ENCODE results near the gene CACNA1C.

CACNA1C gene

DNA sequence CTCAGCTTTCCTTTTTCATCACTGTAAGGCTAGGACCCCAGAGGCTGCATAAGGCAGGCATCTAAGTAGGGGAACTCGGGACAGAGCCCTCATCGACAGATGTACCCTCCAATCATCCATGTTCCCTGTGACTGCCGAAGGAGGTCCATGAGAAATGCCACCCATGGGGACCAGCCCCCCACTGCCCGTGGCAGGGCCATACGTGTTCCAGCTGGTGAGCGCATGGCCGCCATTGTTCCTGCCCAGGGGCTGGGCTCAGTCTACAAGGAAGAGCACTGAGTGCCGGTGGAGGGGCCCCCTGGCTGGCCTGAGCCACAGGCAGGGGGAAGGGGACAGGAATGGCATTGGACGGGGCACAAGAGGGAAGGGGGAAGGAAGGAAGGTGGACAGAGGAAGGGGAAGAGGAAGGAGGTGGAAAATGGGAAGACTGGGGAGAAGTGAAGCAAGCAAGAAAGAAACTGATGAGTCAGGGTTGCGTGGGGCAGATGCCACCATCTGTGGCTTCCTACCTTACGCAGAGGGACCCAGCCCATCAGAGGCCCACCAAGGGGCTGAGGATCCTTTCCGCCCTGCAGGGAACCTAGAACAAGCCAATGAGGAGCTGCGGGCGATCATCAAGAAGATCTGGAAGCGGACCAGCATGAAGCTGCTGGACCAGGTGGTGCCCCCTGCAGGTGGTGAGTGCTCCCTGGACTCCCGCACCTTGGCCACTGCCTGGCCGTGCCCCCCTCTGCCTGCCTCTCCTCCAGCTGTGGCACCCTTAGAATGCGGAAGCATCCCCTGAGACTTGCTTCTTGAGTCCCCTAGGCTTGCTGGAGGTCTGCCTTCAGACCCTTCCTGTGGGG, 621.4 kb downstream of the CACNA1C start:
- Mint-ChIP-seq H3K27ac (ENCODE audit: low read depth) (peak overlapping the region; percentile 38), H3K9me3 (no peaks in the 10 kb centered on the region), H3K27me3 (no peaks in the 10 kb centered on the region), H3K4me3 (no peak overlapping the region), H3K36me3 (ENCODE audit: insufficient read depth) (no peaks in the 10 kb centered on the region), H3K4me1 (no peaks in the 10 kb centered on the region)
- DNase-seq (ENCODE audit: low spot score in 2 of 2): no peak
- ATAC-seq (replicated peaks; ENCODE audit: extremely low read depth, poor library complexity, severe bottlenecking): no peak

GRCh38 chr12:2675776-2676175, 623.0 kb downstream of the CACNA1C start:
- no peaks in the 10 kb centered on the region for H3K27me3 Mint-ChIP-seq
- no peaks in the 10 kb centered on the region for H3K36me3 Mint-ChIP-seq (ENCODE audit: insufficient read depth)
- no peak overlapping the region for H3K27ac Mint-ChIP-seq (ENCODE audit: low read depth)
- H3K9me3 Mint-ChIP-seq: no peaks in the 10 kb centered on the region
- DNase-seq (ENCODE audit: low spot score in 2 of 2) (no peak), ATAC-seq (replicated peaks; ENCODE audit: extremely low read depth, poor library complexity, severe bottlenecking) (no peak)
- no peak overlapping the region for H3K4me3 Mint-ChIP-seq
- no peaks in the 10 kb centered on the region for H3K4me1 Mint-ChIP-seq

DNA sequence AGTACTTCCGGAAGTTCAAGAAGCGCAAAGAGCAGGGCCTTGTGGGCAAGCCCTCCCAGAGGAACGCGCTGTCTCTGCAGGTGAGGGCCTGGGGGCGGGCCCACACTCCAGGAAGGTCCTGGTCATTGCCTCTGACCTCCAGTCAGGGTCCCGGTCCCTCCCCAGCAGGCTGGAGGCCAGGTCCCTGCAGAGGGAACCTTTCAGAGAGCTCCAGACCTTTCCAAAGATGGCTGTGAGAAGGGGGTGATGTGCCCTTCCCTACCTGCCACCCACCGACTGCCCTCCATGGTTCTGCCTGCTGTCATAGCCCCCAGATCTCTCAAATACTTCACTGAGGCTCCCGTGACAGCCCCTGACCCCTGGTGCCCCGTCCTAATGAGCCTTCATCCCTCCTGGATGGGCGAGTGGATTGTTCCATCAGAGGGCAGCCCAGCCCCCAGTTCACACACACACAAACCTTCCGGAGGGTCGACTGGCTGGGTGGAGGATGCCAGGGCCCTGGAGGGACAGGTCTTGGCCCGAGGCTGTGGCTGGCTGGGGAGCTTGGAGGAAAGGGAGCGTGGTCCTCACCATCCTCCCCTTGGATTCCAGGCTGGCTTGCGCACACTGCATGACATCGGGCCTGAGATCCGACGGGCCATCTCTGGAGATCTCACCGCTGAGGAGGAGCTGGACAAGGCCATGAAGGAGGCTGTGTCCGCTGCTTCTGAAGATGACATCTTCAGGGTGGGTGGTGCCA, 624.5 kb downstream of the CACNA1C start:
- peaks cover 2% of the 10 kb centered on the region for H3K36me3 Mint-ChIP-seq (ENCODE audit: insufficient read depth)

GRCh38 chr12:2678426-2678825, 625.6 kb downstream of the CACNA1C start:
- peaks cover 6% of the 10 kb centered on the region for H3K9me3 Mint-ChIP-seq
- H3K4me1 Mint-ChIP-seq: peaks cover 16% of the 10 kb centered on the region
- H3K27ac Mint-ChIP-seq (ENCODE audit: low read depth): no peak overlapping the region
- peaks cover 8% of the 10 kb centered on the region for H3K36me3 Mint-ChIP-seq (ENCODE audit: insufficient read depth)
- DNase-seq (ENCODE audit: low spot score in 2 of 2) (no peak), ATAC-seq (replicated peaks; ENCODE audit: extremely low read depth, poor library complexity, severe bottlenecking) (no peak)
- H3K4me3 Mint-ChIP-seq: no peak overlapping the region
- no peaks in the 10 kb centered on the region for H3K27me3 Mint-ChIP-seq

More for the DNA sequence above, 624.5 kb downstream of the CACNA1C start:
- Mint-ChIP-seq H3K4me1 (peaks cover 7% of the 10 kb centered on the region), H3K9me3 (no peaks in the 10 kb centered on the region), H3K4me3 (no peak overlapping the region), H3K27ac (ENCODE audit: low read depth) (no peak overlapping the region), H3K27me3 (no peaks in the 10 kb centered on the region)
- ATAC-seq (replicated peaks; ENCODE audit: extremely low read depth, poor library complexity, severe bottlenecking) (no peak), DNase-seq (ENCODE audit: low spot score in 2 of 2) (no peak)

- no peak for ATAC-seq (replicated peaks; ENCODE audit: extremely low read depth, poor library complexity, severe bottlenecking)
- Mint-ChIP-seq H3K27ac (ENCODE audit: low read depth) (no peak overlapping the region), H3K36me3 (ENCODE audit: insufficient read depth) (peaks cover 8% of the 10 kb centered on the region), H3K4me3 (no peak overlapping the region), H3K9me3 (peaks cover 6% of the 10 kb centered on the region), H3K4me1 (peaks cover 22% of the 10 kb centered on the region), H3K27me3 (no peaks in the 10 kb centered on the region)
- no peak for DNase-seq (ENCODE audit: low spot score in 2 of 2)
Measured at GRCh38 chr12:2679068-2679815, 626.5 kb downstream of the CACNA1C start.

GRCh38 chr12:2679816-2680675, 627.3 kb downstream of the CACNA1C start:
- peaks cover 23% of the 10 kb centered on the region for H3K4me1 Mint-ChIP-seq
- peaks cover 6% of the 10 kb centered on the region for H3K9me3 Mint-ChIP-seq
- H3K36me3 Mint-ChIP-seq (ENCODE audit: insufficient read depth): peaks cover 10% of the 10 kb centered on the region
- H3K27ac Mint-ChIP-seq (ENCODE audit: low read depth): no peak overlapping the region
- no peak overlapping the region for H3K4me3 Mint-ChIP-seq
- no peak for ATAC-seq (replicated peaks; ENCODE audit: extremely low read depth, poor library complexity, severe bottlenecking)
- DNase-seq (ENCODE audit: low spot score in 2 of 2): no peak
- no peaks in the 10 kb centered on the region for H3K27me3 Mint-ChIP-seq

- ATAC-seq (replicated peaks; ENCODE audit: extremely low read depth, poor library complexity, severe bottlenecking) (no peak), DNase-seq (ENCODE audit: low spot score in 2 of 2) (no peak)
- H3K9me3 Mint-ChIP-seq: peaks cover 6% of the 10 kb centered on the region
- peaks cover 10% of the 10 kb centered on the region for H3K36me3 Mint-ChIP-seq (ENCODE audit: insufficient read depth)
- no peak overlapping the region for H3K4me3 Mint-ChIP-seq
- H3K4me1 Mint-ChIP-seq: peaks cover 23% of the 10 kb centered on the region
- H3K27me3 Mint-ChIP-seq: no peaks in the 10 kb centered on the region
- no peak overlapping the region for H3K27ac Mint-ChIP-seq (ENCODE audit: low read depth)
Measured at GRCh38 chr12:2680676-2681039, 627.9 kb downstream of the CACNA1C start.

- H3K4me3 Mint-ChIP-seq: no peak overlapping the region
- no peak for ATAC-seq (replicated peaks; ENCODE audit: extremely low read depth, poor library complexity, severe bottlenecking)
Measured at GRCh38 chr12:2681450-2682205, 628.8 kb downstream of the CACNA1C start.

DNA sequence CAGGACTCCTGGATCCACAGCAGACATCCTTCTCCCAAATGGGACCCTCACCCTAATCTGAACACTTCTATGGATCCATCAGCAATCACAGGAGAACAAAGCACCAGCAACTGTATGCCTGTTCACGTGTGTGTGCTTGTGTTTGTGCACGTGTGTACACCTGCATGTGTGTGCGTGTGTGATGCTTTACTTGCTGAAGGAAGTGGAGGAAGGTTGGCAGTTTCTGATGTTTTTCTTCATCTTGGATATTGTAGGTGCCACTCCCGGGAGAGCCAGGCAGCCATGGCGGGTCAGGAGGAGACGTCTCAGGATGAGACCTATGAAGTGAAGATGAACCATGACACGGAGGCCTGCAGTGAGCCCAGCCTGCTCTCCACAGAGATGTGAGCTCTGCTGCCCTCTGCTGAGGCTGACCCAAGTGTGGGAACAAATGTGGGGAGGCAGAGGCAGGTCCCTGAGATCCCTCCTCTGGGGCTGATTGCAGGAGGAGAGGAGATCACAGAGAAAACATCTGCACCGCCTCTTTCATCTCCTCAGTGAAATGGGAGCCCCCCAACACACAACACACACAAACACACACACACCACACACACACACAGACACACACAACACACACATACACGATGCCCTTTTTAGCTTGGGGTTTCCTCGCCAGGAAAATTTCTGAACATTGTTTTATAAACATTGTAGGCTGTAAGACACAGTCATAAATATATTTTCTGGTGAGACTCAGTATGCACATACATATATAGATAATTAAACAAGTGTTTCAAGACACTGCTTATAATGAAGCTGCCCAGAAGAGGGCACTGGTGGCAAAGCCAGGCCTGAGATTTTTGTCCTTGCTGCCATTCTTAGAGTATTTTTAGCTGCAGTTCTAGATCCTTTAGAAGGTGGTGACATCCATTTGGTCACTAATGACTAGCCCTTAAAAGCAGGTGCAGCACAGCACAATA, 629.8 kb downstream of the CACNA1C start:
- H3K4me1 Mint-ChIP-seq: peaks cover 23% of the 10 kb centered on the region
- peak; percentile 72 for ATAC-seq (replicated peaks; ENCODE audit: extremely low read depth, poor library complexity, severe bottlenecking)

More at GRCh38 chr12:2681450-2682205, 628.8 kb downstream of the CACNA1C start:
- peaks cover 6% of the 10 kb centered on the region for H3K9me3 Mint-ChIP-seq
- no peak for DNase-seq (ENCODE audit: low spot score in 2 of 2)
- H3K27ac Mint-ChIP-seq (ENCODE audit: low read depth): no peak overlapping the region
- peaks cover 10% of the 10 kb centered on the region for H3K36me3 Mint-ChIP-seq (ENCODE audit: insufficient read depth)
- no peaks in the 10 kb centered on the region for H3K27me3 Mint-ChIP-seq
- H3K4me1 Mint-ChIP-seq: peaks cover 23% of the 10 kb centered on the region

DNA sequence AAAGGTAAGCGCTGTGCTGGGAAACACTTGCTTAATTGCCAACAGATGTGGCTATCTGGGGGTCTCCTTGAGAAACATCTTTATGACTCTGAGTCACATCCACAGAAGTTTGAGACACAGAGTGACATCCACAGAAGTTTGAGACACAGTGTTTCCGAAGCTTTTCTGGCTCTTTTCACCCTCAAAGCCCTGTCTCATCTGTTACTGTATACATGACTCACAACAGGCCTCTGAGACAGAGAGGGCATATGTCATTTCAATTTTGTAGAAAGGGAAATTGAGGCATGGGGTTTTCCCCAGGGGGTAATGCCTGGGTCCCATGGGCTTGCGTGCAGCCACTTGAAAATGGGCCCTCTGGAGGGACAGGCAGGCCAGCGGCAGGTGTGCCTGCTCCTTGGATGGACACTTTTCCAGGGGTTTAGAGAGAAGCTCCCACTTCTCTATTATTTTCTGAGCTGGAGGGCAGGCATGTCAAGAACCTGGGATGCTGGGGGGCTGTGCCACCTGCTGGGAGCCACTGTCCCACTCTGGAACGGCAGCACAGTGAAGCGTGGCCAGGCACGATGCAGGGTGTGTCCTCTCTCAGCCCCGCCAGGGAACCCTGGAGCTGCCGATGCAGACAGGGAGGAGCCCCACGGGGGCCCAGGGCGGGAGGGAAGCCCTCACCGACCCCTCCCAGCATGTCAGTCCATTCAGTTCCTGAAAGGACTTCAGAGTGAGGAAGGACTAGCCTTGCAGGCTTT, 630.7 kb downstream of the CACNA1C start:
- Mint-ChIP-seq H3K4me3 (no peak overlapping the region), H3K9me3 (peaks cover 6% of the 10 kb centered on the region), H3K4me1 (peaks cover 28% of the 10 kb centered on the region), H3K36me3 (ENCODE audit: insufficient read depth) (peaks cover 12% of the 10 kb centered on the region), H3K27me3 (no peaks in the 10 kb centered on the region), H3K27ac (ENCODE audit: low read depth) (peak overlapping the region; percentile 98)
- ATAC-seq (replicated peaks; ENCODE audit: extremely low read depth, poor library complexity, severe bottlenecking): no peak
- DNase-seq (ENCODE audit: low spot score in 2 of 2): no peak

More for the DNA sequence above, 629.8 kb downstream of the CACNA1C start:
- Mint-ChIP-seq H3K36me3 (ENCODE audit: insufficient read depth) (peaks cover 10% of the 10 kb centered on the region), H3K4me3 (peak overlapping the region; percentile 51), H3K27ac (ENCODE audit: low read depth) (peak overlapping the region; percentile 98), H3K27me3 (no peaks in the 10 kb centered on the region), H3K9me3 (peaks cover 6% of the 10 kb centered on the region)
- DNase-seq (ENCODE audit: low spot score in 2 of 2): peak in 1 of 2 donors; percentile 52
